Neural crest cell (in vitro differentiated cells): Measurements from ENCODE around the gene FOXD3. TPM values are rescaled to one million over a fixed set of nuclear protein-coding genes. Genes with fewer than 3 reads are reported as not detected.
"Not testable (repeated sequence)": the region's sequence is repeated elsewhere in the genome, so short reads cannot be mapped to it uniquely, and the experiment has no call there.

ENCODE experiments used
- DNase-seq: peaks from one replicate; pipeline ENCODE4 v3.0.0; 2021; ENCODE audit warnings: low read depth, mixed read lengths, low spot score
- H3K27ac Mint-ChIP-seq: one replicate; pipeline ENCODE4 v1.8.0; 2021; ENCODE audit warnings: mild to moderate bottlenecking, mixed read lengths; ENCODE audit not compliant: unreplicated experiment
- H3K27me3 Mint-ChIP-seq: 2 replicates; pipeline ENCODE4 v1.8.0; 2021; ENCODE audit warnings: low read depth, mild to moderate bottlenecking, mixed read lengths
- H3K36me3 Mint-ChIP-seq: 2 replicates; pipeline ENCODE4 v1.8.0; 2021; ENCODE audit warnings: low read depth, mild to moderate bottlenecking, mixed read lengths
- H3K4me1 Mint-ChIP-seq: 2 replicates; pipeline ENCODE4 v1.8.0; 2021; ENCODE audit warnings: mixed read lengths
- H3K4me3 Mint-ChIP-seq: one replicate; pipeline ENCODE4 v1.8.0; 2021; ENCODE audit warnings: mild to moderate bottlenecking, mixed read lengths
- H3K9me3 Mint-ChIP-seq: 2 replicates; pipeline ENCODE4 v1.8.0; 2021; ENCODE audit warnings: mixed read lengths
- total RNA-seq: library from RNA; stranded (reverse); gene quantifications from 2 replicates; pipeline ENCODE4 v1.2.1, GENCODE V29; 2021
- TF ChIP-seq, protein P1 (sequence below): fragments of 200-600 bp; sonication (generic); conservative IDR thresholded peaks from 2 replicates; pipeline ENCODE4 v1.5.0; 2021; ENCODE audit warnings: antibody characterized with exemption, mild to moderate bottlenecking

FOXD3 gene
- total RNA-seq, 1 donor from 2014 or later: 42.5 TPM

GRCh38 chr1:63350320-63350719 lies 28.0 kb downstream of the FOXD3 start:
- Mint-ChIP-seq H3K27me3 (peaks cover 23% of the 10 kb centered on the region), H3K4me1 (no peaks in the 10 kb centered on the region), H3K9me3 (no peaks in the 10 kb centered on the region), H3K36me3 (no peaks in the 10 kb centered on the region), H3K4me3 (no peak overlapping the region), H3K27ac (no peak overlapping the region)
- TF ChIP-seq, protein P1, sequence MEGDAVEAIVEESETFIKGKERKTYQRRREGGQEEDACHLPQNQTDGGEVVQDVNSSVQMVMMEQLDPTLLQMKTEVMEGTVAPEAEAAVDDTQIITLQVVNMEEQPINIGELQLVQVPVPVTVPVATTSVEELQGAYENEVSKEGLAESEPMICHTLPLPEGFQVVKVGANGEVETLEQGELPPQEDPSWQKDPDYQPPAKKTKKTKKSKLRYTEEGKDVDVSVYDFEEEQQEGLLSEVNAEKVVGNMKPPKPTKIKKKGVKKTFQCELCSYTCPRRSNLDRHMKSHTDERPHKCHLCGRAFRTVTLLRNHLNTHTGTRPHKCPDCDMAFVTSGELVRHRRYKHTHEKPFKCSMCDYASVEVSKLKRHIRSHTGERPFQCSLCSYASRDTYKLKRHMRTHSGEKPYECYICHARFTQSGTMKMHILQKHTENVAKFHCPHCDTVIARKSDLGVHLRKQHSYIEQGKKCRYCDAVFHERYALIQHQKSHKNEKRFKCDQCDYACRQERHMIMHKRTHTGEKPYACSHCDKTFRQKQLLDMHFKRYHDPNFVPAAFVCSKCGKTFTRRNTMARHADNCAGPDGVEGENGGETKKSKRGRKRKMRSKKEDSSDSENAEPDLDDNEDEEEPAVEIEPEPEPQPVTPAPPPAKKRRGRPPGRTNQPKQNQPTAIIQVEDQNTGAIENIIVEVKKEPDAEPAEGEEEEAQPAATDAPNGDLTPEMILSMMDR: no peak
- DNase-seq: no peak

DNA sequence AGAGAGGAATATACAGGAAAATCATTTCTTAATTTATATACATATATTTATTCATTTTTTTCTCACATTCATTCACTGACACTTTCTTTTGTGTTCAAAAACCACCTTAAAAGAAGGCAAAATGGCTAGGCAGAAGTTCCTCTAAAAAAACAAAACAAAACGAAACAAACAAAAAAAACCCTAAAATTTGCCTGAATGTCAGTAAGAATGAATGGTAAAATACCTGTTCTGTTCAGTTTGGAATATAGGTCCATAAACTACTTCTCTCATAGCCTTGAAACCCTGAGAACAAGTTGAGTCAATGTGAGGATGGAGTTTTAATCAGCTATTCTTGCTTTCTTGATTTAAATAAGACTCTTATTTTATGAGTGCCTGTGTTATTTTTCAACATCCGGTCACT lies 30.4 kb downstream of the FOXD3 start:
- Mint-ChIP-seq H3K9me3 (no peaks in the 10 kb centered on the region), H3K27me3 (peaks cover 23% of the 10 kb centered on the region), H3K4me1 (no peaks in the 10 kb centered on the region), H3K4me3 (no peak overlapping the region), H3K36me3 (no peaks in the 10 kb centered on the region), H3K27ac (no peak overlapping the region)
- TF ChIP-seq, protein P1: no peak
- no peak for DNase-seq

DNA sequence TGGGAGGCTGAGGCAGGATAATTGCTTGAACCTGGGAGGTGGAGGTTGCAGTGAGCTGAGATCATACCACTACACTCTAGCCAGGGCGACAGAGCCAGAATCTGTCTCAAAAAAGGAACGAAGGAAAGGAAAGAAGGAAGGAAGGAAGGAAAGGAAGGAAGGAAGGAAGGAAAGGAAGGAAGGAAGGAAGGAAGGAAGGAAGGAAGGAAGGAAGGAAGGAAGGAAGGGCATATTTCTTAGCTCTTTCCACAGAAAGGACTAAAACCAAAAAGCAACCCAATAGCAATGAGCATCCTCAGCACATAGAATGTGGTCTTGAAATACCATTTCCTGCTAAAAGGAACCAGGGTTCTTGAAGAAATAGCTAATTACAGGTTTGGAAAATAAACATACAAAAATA lies 33.9 kb downstream of the FOXD3 start:
- not testable (repeated sequence) for H3K36me3 Mint-ChIP-seq, H3K27ac Mint-ChIP-seq, H3K4me3 Mint-ChIP-seq, H3K4me1 Mint-ChIP-seq, DNase-seq, H3K9me3 Mint-ChIP-seq
- H3K27me3 Mint-ChIP-seq: peaks cover 23% of the 10 kb centered on the region

DNA sequence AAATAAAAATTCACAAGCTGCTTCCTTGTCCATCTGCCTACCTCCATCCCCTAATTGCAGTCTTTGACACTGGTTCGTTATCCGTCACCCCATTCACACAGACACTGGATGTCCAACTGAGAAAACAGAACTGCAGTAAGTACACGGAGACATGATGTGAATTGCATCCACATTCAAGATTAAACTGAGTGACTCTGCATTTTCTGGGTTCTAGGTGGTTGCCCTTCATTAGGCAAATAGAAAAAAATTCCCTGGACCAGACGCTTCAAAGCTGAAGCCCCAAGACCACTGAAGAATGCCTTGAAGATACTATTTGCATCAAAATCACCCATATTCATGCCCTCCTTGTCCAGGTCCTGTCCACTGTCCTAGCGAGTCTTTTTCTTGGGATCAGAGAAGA lies 37.2 kb downstream of the FOXD3 start:
- TF ChIP-seq, protein P1: no peak

GRCh38 chr1:63362073-63362472 lies 39.7 kb downstream of the FOXD3 start:
- H3K27me3 Mint-ChIP-seq: no peaks in the 10 kb centered on the region
- H3K4me1 Mint-ChIP-seq: peaks cover 6% of the 10 kb centered on the region
- no peak overlapping the region for H3K27ac Mint-ChIP-seq
- no peak for DNase-seq
- no peak overlapping the region for H3K4me3 Mint-ChIP-seq
- no peaks in the 10 kb centered on the region for H3K36me3 Mint-ChIP-seq
- H3K9me3 Mint-ChIP-seq: peaks cover 2% of the 10 kb centered on the region
- TF ChIP-seq, protein P1: no peak

More for the DNA sequence above, 37.2 kb downstream of the FOXD3 start:
- peaks cover 6% of the 10 kb centered on the region for H3K27me3 Mint-ChIP-seq
- no peak overlapping the region for H3K4me3 Mint-ChIP-seq
- no peaks in the 10 kb centered on the region for H3K4me1 Mint-ChIP-seq
- no peak overlapping the region for H3K27ac Mint-ChIP-seq
- no peaks in the 10 kb centered on the region for H3K36me3 Mint-ChIP-seq
- DNase-seq: no peak
- H3K9me3 Mint-ChIP-seq: peaks cover 2% of the 10 kb centered on the region

GRCh38 chr1:63362578-63362977 lies 40.2 kb downstream of the FOXD3 start:
- no peak overlapping the region for H3K4me3 Mint-ChIP-seq

More at GRCh38 chr1:63362578-63362977, 40.2 kb downstream of the FOXD3 start:
- no peaks in the 10 kb centered on the region for H3K36me3 Mint-ChIP-seq
- TF ChIP-seq, protein P1: peak; percentile 21
- H3K4me1 Mint-ChIP-seq: peaks cover 7% of the 10 kb centered on the region
- no peak for DNase-seq
- H3K27me3 Mint-ChIP-seq: no peaks in the 10 kb centered on the region
- H3K27ac Mint-ChIP-seq: no peak overlapping the region
- peaks cover 2% of the 10 kb centered on the region for H3K9me3 Mint-ChIP-seq
